GM21526 (cell line): Measurements from ENCODE around the gene PPP4R3A.
"Not testable (repeated sequence)": the region's sequence is repeated elsewhere in the genome, so short reads cannot be mapped to it uniquely, and the experiment has no call there.

Source experiments
- ATAC-seq: cut with Tn5 transposase; IDR thresholded peaks from one replicate; pipeline ENCODE4 v1.9.1; 2021; ENCODE audit warnings: moderate library complexity; ENCODE audit not compliant: unreplicated experiment, low FRiP score

PPP4R3A gene

DNA sequence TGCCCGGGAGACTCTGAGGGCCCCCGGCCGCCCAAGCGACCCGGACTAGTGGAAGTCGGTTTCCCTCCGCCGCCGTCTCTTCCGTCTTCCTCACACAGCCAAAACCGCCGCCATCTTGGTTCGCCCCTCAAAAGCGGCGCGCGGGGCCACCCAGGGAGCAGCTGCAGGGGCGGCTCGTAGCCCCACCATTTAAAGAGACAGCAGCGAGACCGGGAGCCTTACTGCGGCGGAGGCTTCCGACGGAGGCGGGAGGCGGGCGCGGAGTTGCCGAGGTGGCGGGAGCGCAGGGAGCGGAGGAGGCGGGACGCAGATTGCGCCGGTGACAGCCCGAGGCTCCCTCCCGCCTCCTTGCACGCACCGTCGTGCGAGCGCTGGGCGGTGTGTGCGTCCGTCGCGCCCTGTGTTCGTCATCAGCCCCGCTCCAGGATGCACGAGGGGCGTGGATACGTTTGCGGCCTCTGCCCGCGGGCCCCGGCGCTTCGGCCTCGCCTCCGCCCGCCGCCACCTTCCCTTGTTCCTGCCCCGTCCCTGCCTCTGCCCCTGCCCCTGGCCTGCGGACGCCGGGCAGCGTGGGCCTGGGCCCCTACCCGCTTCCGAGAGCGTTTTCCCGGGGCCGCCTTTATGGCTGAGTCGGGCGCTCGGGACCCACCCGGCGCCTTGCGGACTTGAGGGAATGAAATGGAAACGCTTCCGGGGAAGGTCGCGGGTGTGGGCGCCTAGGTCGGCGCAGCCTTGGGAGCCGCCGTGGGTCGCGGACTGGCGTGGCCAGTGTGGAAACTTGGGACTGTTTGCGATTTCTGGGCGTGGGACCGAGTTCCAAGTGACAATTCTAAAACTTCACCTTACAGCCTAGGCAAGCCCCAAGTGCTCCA, at the start of gene PPP4R3A:
TSS of gene PPP4R3A (minus strand) at position 140 of the 872 bp plus-strand sequence. CDS start 663 bp downstream, outside the sequence.
- ATAC-seq: peak; percentile 78

DNA sequence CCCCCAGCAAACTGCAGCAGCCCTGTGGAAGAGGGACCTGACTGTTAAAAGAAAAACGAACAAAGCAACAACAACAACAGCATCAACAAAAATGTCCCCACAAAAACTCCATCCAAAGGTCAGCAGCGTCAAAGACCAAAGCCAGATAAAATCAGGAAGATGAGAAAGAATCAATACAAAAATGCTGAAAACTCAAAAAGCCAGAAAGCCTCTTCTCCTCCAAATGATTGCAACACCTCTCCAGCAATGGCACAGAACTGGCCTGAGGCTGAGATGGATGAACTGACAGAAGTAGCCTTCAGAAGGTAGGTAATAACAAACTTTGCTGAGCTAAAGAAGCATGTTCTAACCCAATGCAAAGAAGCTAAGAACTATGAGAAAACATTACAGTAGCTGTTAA, 45.4 kb upstream of the PPP4R3A start:
- no peak for ATAC-seq

DNA sequence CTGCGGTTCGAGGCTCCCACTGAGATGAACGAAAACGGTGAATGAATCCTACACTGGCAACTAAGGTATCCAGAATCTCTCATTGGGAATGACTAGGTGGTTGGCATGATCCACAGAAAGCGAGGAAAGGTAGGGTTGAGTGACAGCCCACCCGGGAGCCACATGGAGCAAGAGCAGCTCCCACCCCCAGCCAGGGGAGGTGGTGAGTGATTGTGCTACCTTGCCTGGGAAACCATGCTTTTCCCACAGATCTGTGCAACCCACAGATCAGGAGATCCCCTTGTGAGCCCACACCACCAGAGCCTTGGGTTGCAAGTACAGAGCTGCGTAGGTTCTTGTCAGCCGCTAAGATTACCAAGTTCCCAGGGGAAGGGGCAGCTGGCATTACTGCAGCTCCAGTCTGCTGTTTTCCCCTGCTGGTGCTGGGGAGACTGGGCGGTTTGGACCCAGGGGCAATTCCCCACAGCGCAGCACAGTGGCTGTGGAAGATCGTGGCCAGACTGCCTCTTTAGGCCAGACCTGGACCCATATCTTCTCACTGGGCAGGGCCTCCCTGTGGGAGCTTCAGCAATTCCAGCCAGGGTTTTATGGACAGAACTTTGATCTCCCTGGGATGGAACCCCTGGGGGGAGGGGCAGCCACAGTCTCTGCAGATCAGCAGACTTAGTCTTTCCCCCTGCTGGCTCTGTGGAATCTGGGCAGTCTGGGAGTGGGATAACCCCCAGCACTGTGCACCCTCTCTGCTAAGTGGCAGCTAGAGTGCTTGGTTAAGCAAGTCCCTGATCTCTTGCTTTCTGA, 44.6 kb upstream of the PPP4R3A start:
- ATAC-seq: no peak

DNA sequence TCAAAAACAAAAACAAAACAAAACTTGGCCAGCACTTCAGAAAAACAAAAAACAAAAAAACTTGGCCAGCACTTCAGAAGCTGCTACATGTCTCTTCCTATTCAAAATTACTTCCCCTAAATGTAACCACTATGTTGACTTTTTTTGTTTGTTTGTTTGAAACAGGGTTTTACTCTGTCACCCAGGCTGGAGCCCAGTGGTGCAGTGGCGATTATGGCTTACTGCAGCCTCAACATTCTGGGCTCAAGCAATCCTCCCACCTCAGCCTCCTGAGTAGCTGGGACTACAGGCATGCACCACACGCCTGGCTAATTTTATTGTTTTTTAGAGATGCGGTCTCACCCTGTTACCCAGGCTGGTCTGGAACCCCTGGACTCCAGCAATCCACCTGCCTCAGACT, 38.0 kb upstream of the PPP4R3A start:
- no peak for ATAC-seq

DNA sequence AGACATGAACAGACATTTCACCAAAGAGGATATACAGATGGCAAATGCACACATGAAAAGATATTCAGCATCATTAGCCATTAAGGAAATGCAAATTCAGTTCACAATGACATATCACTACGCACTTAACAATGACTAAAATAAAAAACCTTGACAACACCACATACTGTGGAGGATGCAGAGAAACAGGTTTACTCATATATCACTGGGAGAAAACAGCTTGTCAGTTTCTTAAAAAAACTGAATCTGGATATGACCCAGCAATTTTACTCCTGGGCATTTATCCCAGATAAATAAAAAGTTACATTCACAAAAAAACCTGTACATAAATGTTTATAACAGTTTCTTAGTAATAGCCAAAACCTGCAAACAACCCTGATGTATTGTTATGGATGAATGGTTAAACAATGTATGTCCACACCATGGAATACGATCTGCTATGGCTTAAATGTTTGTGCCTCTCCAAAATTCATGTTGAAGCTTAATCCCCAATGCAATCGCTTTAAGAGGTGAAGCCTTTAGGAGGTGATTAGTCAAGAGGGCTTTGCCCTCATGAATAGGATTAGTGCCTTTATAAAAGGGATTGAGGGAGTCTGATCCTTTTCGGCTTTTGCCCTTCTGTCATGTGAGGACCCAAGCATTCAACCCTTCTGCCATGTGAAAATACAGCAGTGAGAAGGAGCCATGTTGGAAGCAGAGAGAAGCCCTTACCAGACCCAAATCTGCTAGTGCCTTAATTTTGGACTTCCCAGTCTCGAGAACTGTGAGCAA, 36.0 kb upstream of the PPP4R3A start:
- ATAC-seq: no peak

DNA sequence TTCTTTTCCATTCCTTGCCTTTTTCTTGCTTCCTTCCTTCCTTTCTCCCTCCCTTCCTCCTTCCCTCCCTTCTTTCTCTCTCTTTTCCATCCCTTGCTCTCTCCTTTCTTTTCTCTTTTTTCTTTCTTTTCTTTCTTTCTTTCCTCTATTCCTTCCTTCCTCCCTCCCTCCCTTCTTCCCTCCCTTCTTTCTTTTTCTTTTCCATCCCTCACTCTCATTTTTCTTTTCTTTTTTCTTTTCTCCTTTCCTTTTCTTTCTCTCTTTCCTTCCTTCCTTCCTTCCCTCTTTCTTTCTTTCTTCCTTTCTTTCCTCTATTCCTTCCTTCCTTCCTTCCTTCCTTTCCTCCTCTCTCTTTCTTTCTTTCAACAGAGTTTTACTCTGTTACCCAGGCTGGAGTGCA, 35.1 kb upstream of the PPP4R3A start:
- ATAC-seq: no peak

DNA sequence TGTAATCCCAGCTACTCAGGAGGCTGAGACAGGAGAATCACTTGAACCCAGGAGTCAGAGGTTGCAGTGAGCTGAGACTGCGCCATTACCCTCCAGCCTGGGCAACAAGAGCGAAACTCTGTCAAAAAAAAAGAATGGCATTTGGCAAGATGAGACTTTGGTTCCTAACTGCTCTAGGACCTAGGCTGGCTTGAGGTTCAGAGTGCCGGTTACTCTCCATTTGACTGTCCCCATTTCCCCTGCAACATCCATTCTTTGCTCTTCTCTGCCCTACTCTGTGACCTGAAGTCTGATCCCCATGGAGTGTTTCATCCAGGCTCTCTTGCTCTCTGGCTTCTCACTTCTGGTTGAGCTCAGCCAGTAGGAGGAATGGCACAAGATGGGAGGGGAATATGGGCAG, 26.2 kb upstream of the PPP4R3A start:
- no peak for ATAC-seq

DNA sequence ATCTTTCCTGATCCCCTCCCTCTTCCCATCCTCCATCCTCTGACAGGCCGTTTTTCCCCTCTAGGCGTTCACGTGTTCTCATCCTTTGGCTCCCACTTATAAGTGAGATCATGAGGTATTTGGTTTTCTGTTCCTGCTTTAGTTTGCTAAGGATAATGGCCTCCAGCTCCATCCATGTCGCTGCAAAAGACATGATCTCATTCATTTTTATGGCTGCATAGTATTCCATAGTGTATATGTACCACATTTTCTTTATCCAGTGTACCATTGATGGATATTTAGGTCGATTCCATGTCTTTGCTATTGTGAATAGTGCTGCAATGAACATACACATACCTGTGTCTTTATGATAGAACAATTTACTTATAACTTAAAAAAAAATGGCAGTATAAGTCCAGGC, 23.9 kb upstream of the PPP4R3A start:
- not testable (repeated sequence) for ATAC-seq

DNA sequence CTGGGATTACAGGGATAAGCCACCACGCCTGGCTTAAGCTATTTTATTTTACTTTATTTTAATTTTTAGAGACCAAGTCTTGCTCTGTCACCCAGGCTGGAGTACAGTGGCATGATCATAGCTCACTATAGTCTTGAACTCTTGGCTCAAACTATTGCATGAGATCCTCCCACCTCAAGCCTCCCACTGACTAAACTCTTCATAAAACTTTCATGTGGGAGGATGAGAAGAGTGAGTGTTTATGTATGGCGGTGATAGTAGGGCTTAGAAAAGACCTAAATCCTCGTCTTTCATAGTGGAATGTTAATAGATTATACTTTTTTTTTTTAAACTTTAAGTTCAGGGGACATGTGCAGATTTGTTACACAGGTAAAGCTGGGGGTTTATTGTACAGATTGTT, 23.5 kb upstream of the PPP4R3A start:
- no peak for ATAC-seq

DNA sequence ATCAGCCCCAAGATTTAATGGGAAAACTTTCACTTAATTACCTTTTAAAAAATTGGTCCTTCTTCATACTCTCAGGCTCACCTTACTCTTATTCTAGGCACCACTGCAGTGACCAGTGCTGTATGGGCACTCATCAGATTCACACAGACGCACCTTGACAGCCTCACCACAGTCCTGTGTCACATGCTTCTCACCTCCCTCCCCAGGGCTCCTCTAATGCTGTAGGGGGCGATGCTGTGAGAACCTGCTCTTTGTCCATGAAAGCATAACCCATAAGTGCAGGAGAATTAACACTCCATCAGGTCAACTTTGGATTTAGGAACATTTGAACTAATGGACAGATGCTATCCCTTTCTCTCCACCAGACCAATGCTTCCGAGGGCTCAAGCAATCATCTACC, 13.9 kb upstream of the PPP4R3A start:
- no peak for ATAC-seq

DNA sequence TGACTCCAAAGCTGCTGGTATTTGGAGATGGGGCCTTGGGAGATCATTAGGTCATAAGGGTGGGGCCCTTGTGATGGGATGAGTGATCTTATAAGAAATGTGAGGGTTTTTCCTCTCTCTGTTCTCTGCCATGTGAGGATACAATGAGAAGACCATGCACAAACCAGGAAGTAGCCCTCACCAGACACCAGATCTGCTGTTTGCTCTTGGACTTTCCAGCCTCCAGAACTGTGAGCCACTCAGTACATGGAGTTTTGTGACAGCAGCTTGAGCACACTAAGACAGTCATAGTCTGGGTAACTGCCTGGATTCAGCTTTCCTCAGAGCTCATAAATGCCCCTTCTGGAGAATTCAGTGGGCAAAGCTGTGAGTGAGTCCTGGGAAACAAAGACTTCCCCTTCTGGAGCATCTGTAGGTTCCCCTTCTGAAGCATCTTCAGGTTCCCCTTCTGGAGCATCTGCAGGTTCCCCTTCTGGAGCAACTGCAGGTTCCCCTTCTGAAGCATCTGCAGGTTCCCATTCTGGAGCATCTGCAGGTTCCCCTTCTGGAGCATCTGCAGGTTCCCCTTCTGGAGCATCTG, 11.0 kb upstream of the PPP4R3A start:
- no peak for ATAC-seq

DNA sequence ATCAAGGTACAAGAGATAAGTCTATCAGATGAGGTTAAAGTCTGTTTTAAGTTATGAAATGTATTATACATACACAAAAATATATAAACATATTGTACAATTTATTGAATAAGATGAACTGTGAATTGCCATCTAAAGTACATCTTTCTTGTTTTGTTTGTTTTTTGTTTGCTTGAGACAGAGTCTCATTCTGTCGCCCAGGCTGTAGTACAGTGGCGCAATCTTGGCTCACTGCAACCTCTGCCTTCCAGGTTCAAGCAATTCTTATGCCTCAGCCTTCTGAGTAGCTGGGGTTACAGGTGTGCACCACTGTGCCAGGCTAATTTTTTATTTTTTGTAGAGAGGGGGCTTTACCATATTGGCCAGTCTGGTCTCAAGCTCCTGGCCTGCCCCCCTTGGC, 10.0 kb upstream of the PPP4R3A start:
- no peak for ATAC-seq

DNA sequence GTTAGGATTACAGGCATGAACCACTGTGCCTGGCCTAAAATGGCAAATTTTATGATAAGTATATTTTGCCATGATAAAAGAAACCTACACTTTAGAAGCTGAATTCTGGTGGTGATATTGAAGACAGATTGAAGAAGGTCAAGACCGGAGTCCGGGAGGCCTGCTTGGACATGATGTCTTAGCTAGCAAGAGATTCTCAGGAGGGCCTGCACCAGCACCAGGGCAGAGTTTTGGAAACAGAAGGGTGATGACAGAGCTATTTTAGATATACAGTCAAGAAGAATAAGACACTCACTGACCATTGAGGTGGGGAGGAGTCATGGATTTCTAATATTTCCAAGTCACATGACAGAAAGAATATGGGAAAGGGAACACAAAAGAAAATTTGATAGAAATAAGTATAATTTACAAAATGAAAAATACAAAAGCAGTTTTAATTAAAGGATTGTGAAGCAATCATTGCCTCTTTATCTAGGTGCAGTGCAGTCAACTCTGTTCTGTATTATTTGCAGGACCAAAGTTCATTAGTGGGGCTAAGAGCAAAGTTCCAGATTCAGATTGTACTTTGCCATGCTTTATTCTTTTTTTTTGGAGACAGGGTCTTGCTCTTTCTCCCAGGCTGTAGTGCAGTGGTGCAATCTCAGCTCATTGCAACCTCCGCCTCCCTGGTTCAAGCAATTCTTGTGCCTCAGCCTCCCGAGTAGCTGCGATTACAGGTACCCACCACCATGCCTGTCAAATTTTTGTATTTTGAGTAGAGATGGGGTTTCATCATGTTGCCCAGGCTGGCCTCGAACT, 9.3 kb upstream of the PPP4R3A start:
- ATAC-seq: no peak

DNA sequence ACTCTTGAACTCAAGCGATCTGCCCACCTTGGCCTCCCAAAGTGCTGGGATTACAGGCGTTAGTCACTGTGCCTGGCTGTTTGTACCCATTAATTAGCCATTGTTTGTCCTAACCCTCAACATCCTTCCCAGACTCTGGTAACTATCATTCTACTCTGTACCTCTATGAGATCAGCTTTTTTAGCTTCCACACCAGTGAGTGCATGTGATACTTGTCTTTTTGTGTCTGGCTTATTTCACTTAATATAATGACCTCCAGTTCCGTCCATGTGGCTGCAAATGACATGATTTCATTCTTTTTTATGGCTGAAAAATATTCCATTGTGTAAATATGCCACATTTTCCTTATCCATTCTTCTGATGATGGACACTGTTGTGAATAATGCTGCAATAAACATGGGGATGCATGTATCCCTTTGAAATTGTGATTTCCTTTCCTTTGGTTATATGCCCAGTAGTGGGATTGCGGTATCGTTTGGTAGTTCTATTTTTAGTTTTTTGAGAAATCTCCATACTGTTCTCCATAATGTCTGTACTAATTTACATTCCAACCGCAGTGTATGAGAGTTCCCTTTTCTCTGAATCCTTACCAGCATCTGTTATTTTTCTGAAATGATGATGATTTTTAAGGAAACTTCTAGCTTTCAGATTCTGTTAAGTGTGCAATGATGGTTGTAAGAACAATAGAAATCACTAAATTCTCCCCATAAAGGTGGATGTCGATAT, 6.7 kb upstream of the PPP4R3A start:
- ATAC-seq: no peak

DNA sequence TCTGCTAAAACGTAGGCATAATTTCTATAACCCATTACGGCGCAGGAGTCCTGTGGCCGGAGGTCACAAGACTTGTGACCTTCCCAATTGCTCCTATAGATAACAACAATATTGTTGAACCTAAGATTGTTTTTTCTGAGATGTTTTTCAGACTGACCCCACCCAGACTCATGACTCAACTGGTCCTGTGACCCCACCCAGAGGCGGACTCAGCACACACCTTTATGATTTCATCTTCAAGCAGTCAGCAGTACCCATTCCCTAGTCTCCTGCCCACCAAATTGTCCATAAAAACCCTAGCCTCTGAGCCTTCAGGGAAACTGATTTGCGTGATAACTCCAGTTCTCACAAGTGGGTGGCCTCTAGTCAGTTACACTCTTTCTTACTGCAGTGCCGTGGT, 5.9 kb upstream of the PPP4R3A start:
- ATAC-seq: no peak

DNA sequence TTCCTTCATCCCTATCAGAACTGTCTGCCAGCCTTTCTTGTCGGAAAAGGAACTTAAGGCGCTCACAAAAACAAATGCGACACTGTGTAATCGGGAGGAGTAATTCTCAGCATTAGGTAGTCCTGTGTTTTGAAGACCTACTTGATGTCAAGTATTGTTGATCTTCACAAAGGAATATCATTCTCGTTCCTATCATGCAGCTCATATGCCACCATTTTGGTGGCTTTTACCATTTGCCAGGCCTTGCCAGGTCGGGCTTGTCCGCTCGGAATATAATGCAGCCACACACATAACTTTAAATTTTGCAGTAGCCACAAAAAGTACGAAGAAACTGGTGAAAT, 903 bp upstream of the PPP4R3A start:
- ATAC-seq: no peak

DNA sequence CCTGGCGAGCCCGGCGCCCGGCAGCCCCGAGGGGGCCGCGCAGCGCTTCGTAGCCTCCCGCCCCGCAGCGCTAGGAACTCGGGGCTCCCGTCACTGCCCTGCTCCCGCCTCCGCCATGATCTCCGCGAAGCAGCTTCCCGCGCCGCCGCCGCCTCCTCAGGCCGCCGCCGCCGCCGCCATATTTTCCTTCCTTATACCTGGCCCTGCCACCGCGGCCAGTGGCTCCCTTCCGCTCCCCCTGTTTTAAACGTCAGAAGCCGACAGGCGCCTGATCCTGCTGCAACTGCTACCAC, 286 bp downstream of the PPP4R3A start:
- ATAC-seq: peak; percentile 27

DNA sequence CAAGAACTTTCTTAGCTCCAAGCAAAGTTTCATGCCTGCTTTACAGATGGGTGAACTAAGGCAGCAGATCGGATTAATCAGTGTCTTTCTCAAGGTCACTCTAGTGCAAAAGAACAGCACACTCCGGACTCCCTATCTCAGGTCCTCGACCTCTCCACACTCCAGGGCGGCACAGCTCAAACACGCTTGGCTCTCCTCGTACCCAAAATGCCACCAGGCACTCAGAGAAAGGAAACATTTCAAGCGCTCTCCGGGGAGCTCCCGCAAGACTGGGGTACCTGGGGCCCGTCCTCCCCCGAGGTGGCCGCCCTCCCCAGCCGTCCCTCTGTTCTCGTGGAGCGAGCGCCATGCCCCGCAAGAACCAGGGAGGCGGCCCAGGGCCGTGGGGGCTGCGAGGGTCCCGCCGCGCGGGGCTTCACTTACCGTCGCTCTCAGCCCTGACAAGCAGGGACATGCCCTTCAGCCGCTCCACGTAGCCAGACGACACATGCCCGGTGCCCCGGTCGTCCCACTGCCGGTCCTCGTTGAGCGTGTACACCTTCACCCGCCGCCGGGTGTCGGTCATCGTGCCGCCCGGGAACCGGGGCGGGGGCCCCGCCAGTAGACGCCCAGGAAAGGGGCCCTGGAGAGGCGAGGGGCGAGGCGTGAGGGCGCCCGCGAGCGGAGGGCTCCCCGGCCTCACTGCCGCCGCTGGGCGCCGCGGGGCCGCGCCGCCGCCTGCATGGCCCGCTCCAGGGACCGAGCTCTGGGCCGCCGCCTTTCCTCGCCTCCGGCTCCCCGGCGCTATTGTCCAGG, 830 bp downstream of the PPP4R3A start:
- ATAC-seq: peak; percentile 15

DNA sequence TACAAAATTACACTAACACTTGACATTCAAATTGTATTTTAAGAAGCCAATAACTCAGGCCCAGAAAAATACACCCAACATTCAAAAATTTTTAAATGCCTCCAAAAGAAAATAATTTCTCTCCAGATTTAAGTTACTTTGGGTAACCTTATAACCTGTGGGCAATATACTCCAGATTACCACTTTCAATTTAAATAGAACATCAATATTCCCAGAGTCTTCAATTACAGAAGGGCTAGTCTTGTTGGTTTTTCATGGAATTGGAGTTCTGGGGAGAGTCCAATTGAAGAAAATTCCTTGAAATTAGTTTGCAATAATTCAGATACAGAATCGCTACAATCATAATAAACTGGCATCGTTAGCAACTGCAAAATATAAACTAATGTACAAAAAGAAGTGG, 2.0 kb downstream of the PPP4R3A start:
- no peak for ATAC-seq
